Eye (tissue), 1 donor: ENCODE results near the gene GPS1.
A peak's percentile ranks its signal among the peaks of the same experiment; 100 is the strongest.

Experiments
- DNase-seq: peaks from one replicate; pipeline ENCODE4 v3.0.0-alpha.2; 2015

GPS1 gene

DNA sequence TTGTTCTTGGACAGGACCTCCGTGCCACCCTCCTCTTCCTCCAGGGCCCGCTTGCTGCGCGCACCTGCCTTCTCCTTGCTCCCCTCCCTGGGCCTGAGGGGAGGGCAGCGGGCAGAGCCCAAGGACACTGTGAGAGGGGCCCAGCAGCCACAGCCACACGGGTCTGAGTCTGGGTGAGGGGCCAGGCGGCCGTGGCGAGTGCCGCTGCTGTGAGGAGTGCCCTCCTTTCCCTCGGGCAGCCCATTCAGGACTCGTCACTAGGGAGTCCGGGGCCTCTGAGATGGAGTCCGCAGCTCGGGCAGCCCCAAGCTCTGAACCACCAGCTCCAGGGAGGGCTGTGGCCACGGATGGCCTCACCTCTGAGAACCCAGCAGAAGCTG, 8.3 kb downstream of the GPS1 start:
- no peak for DNase-seq

DNA sequence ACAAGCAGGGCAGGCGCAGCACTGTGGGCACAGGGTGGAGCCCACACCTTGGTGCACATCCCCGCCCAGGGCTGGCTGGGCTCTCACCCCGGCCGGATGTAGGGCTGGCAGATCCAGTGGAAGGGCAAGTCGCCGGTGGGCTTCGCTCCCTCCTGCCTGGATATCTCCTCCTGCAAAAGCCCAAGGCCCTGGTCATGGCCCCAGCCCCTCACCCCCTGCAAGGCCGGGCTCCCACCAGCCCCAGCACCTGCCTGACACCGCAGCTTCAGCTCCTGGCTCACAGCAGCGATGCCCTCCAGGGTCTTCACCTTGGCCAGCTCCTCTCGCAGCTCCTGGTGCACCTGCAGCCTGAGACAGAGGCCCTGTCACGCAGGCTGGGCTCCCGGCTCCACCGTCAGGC, 8.9 kb downstream of the GPS1 start:
- DNase-seq: no peak

DNA sequence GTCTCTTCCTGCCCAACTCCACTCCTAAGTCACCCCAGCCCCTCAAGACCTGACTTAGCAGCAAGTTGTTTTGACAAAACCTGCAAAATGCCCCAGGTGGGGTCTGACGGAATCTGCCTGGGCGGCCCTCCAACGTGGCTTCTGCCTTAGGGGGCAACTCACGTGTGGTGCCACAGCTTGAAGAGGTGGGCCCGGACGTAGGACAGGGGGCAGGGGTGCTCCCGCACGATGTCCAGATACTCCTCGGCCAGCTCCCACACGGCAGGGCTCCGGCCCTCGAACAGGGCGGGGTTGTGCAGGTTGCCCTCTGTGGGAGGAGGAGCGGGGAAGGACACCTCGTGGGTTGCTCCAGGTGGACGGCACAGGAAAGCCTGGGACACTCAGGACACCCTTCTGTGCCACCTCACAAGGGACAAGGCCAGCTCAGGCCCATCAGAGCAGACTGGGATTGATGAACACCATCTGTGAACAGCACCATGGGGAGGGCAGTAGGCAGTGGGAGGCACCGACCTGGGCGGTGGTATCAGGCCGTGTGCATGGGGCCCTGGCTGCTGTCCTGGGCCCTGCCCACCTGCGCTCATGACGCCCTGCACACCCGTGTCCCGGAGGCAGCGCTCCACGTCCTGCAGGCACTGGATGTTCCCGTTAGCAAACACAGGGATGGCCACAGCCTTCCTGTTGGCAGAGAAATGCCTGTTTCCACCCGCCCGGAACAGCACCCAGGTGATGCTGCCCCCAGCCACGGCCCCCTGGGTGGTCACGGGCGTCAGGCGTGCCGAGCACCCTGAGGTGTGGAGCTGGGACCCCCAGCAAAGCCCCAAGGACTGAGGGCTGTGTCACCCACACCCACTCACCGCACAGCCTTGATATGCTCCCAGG, 9.6 kb downstream of the GPS1 start:
- DNase-seq: no peak

DNA sequence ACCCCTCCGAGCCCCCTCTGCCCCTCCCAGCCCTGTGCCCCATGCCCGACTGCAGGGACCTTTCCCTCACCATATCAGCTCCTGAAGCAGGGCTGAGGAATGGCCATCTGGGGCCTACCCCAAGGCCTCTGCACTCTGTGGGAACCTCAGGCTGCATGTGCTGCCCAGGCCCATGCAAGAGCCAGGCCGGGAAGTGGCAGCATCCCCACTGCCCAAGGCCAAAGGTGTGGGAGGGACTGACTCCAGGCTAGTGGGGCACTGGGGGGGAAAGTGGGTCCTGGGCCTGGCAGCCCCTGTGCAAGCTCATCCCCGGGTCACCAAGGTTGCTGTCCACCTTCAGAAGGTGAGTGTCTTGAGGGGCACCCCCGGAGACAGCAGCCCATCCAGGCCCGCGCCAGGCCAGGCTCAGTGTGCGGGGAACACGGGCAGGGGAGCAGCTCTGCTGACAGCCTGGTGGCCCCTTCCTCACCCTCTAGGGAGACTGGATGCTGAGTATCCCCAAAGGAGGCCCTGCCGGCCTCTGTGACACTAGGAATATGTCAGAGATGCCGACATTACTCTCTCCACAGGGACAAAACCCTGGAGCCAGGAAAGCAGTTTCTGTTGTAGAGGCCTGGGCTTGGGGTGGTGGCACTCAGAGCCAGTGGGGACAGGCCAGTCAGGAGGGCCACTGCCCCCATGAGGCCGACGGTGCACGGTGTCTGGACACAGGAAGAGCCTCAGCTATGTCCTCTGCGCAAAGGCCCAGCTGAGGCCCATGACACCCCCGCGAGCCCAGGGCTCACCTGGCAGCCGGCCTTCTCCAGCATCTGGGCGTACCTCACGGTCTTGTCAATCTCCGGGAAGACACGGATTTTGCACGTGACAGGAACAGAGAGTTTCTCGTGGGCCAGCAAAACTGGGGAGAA, 10.6 kb downstream of the GPS1 start:
- DNase-seq: no peak

DNA sequence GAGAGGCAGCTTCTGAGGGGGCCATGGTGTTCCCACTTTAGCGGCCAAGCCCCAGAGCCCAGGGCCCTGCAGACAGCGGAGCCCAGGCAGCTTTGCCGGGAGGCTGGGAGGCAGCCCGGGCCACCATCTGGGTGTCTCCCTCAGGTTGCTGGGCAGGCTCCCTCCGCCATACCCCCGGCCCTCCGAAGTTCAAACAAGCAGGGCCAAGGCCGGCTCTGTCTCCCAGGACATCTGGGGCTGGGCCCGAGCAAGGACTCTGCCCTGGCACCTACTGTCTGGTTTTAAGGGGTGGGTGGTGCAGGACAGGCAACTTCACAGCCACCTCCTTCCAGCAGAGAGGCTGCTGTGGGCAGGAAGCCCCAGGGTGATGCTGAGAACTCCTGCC, 11.3 kb downstream of the GPS1 start:
- no peak for DNase-seq

DNA sequence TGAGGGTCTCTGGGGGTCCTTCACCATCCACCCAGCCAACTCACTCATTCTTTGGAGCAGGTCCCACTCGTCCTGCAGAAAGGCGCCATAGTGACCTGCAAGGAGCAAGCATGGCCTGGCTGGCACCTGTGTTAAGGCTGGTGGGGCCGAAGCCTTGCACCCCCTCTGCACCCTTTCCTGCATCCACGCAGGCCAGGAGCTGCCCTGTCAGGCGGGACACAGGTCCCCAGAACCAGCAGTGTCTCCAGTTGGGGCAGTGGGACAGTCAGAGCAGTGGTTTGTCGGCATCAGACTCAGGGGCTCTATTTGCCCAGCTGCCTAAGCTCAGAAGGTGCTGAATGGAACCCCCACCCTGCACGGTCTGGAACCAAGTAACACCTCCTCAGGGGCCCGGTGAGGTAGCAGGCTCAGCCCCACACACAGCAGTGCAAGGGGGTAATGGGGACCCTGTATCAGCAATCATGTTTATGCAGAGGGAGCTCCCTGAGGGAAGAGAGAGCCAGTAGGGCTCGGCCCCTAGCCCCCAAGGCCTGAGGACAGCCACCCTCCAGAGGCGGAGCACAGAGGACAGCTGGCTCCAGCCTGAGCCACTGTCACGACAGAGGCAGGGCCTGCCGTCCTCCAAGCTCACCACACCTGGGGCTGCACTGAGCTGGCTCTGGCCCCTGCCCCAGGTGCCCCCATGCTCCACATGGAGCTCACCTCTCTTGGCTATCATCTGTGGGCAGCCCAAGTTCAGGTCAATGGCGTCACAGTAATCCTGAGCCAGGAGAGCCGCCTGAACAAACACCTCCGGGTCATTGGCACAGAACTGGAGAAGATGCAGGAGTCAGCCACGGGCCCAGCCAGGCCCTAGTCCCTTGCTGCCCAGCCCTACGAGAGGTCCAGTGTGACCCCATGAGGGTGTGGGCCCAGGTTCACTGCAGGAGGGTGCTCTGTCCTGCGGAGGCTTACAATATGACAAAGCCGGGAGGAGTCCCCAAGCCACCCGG, 12.0 kb downstream of the GPS1 start:
- no peak for DNase-seq

DNA sequence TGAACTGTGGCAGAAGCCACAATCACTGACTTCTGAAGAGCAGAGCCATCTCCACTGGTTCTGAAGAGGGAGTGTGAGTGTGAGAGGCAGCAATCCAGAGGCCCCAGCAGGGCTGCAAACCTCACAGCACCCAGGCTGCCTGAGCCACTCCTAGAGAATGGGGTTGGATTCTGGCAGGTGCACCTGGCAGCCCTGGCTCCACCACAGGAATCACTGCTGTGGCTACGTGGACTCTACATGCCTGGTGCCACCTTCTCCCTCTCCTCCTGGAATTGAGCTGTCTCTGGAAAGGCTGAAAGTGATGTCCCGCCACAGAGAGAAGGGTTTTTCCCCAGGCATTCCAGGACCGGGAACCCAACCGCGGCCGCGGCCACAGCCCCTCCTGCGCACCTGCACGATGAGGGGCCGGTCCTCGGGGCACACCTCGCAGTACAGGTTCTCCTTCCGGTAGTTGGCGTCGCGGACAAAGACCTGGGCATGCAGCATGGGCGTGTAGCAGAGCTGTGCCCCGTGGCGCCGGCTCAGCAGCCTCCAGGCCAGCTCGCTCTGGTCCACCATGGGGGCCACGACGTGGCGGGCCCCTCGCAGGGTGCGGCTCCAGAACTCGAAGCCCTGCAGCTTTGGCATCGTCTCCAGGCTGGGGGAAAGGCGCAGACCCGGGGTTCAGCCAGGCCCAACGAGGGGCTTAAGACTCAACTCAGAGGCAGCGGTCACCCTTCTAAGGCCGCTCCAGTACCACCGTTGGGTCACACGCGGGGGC, 12.9 kb downstream of the GPS1 start:
- DNase-seq: no peak

DNA sequence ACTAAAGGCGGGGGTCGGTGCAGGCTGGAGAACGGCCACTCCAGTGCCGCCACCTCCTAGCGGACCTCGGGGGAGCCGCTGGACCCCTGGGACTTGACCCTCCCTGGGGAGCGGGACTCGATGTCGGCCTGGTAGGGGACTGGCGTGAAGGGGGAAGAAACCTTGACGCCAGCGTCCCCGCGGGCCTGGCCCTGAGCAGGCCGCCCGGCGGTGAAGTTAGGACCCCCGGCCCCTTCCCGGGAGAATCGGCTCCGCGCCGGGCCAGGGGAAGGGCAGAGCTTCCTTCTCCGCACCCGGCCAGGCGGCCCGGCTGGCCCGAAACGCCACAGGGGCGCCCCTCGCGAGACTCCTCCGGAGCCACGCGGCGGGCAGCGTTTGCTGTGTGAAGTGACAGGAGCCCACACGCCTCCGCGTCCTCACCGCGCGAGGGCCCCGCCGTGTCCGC, 13.5 kb downstream of the GPS1 start:
- DNase-seq: peak; percentile 20

DNA sequence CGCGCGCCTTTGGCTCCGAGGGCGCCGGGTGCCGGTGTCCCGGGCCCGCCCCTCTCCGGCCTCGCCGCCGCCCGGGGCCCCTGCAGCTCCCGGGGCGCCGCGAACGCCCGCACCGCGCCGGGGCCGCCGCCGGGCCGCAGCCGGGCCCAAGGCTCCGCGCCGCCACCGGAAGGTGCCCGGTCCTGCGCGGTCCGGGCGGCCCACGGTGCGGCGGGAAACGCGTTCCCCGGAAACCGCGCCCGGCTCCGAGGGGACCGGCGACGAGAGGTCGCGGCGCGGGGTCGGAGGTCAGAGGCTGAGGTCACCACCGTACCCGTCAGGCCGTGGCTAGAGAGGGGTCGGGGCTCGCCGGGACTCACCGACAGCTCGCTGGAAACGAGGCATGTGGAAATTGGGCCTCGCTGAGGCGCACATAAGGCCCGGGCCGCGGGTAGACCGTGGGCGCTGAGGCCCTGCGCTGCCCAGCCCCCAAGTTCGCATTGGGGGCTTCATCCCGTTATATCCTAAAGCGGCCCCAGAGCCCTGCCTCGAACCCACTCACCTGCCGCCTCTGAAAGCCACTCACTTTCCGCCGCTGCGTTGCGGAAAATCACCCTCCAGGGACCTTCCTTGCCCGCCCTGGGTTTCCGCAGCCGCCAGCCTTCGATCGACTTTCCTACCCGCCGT, 14.1 kb downstream of the GPS1 start, which contains the start of gene DUS1L:
Gene DUS1L, minus strand, starts transcription at position 167 of the 666 bp plus-strand sequence. CDS start 745 bp downstream, outside the sequence.
- DNase-seq: peak; percentile 74

DNA sequence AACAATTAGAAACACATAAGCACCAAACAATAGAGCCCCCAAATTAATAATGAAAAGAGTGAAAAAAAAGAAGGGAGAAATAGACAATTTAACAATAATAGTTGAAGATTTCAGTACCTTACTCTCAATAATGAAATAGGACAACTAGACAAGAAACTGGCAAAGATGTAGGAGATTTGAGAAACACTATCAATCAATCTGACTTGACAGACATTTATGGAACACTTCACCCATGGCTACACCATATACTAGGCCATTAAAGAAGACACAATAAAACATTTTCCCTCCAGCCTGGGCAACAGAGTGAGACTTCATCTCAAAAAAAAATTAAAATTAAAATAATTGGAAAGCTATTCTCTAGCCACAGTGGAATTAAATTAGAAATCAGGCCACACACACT, 18.9 kb downstream of the GPS1 start:
- no peak for DNase-seq

DNA sequence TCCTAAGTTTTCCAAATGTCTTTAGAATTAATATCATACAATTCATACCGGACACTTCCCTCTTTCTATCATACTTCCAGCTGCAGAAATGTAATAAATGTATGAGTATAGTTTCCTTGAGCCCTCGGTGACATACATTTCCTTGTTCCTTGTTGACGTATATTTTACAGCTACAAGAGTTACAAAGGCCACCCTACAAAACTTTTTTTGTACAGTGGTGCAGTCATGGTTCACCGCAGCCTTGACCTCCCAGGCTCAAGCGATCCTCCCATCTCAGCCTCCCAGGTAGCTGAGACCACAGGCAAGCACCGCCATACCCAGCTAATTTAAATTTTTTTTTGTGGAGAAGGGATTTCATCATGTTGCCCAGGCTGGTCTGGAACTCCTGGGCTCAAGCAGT, 21.1 kb downstream of the GPS1 start:
- no peak for DNase-seq

DNA sequence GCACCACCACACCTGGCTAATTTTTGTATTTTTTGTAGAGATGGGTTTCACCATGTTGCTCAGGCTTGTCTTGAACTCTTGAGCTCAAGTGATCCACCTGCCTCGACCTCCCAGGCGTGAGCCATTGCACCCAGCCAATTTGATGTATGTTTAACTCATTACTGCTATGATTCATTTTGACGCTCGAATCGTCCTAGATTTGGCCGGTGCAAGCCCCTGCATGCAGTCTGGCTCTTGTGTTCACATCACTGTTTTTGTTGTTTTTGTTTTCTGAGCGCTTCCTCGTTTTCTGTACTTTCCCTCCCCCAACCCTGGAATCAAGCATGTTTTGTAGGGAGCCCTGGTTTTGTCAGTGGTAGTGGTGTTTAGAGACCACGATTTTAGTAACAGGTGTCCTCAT, 21.7 kb downstream of the GPS1 start:
- no peak for DNase-seq

DNA sequence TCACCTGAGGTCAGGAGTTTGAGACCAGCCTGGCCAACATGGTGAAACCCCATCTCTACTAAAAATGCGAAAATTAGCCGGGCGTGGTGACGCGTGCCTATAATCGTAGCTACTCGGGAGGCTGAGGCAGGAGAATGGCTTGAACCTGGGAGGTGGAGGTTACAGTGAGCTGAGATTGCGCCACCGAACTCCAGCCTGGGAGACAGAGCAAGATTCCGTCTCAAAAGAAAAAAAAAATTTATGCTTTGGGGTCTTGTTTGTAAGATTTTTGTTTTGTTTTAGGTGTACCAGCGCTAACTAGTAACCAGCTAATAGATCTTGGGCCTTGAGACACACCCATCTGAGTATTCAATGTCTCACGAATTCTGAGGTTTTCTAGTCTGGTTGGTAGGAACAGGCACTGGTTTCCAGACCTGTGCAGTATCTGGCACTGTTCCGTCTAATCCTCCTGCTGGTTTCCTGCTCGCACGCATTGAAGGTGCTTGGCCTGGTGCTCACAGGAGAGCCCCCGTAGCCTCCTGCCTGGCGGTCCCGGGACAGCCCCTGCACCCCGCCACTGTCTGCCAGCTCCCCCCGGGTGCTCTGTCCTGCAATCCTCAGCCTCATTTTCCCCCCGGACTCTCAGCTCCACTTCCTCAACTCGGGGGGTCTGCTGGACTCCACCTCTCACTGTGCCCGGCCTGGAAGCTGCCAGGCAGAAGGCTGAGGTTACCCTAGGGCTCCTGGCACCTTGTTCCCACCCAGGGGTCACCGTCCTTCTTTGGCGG, 24.5 kb downstream of the GPS1 start:
- no peak for DNase-seq

DNA sequence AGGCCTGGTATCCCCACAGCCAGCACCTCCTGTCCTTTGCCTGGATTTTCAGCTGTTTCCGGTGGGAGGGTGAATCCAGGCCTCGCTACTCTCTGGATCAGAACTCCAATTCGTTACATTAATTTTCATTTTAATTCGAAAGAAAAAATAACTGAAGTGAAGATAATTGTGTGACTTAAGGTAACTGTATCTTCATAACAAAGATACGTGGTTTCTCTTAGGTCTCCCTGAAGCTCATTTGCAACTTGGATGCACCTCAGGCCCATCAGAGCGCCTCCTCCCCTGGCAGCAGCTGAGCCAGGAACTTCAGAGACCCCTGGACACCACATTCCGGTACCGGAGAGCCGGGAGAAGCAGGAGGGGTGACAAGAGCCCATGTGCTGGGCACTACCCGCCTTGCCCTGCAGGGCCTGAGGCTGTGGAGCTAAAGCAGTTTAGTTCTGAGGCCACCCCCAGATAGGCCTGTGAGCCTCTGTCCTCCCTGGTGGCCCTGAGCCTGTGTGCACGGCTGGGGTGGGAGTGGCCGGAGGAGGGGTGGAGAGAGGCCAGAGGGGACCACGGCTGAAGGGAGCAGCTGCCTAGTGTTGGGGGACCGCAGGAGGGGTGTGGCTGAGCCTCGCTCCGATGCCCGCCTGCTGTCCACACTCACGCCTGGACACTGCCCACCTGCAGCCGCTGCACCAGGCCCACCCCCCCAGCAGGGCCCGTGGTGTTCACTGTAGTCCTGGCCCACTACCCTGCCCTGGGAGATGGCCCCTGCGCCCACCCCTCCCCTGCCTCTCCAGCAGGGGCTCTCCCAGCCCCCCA, 25.3 kb downstream of the GPS1 start:
- no peak for DNase-seq

DNA sequence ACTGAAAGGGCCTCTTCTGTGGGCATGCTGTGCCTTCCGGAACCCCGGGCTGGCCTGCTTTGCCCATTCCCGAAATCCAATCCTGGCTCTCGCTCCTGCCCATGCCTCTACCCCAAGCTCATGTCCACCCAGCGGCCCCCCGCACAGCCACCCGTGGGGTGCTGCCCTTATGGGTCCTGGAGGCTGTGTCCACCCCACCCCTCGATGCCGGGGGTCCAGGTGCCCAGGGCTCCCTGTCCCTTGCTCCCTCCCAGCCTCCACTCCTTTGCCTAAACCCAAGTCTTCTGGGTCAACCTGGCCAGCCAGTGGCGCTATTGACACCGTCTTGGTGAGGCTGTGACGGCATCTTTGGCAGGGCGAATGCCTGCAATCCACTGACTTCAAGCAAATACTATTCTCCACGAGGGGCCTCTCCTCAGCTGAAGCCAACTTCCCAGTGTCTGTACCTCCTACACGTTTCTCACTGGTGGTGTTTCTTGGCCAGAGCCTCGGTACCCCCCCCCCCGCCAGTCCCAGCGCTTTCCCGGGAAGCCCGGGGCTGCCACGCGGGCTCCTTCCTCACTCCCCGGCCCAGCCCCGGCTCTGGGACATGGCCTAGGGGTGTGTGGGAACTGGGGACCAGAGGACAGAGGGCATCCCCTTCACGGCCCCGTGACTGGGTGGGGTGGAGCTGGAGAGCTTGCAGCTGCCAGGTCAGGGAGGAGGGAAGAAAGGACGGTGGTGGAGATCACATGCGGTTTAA, 26.1 kb downstream of the GPS1 start:
- no peak for DNase-seq

DNA sequence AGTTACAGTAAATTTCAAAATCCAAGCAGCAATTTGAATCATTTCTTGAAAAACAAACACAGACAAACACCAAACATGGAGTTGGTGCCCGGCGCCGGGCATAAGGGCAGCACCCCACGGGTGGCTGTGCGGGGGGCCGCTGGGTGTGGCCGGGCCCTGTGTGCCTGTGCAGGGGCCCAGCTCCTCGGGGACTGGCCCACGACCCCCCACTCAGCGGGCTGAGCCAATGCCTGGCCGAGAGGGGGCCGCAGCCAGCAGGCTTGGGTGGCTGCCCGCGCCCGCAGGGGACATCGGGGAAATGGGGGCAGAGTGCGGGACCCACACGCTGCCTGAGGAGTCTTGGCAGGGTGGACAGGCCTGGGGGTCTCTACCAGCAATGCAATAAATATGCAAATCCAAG, 26.7 kb downstream of the GPS1 start:
- DNase-seq: no peak

DNA sequence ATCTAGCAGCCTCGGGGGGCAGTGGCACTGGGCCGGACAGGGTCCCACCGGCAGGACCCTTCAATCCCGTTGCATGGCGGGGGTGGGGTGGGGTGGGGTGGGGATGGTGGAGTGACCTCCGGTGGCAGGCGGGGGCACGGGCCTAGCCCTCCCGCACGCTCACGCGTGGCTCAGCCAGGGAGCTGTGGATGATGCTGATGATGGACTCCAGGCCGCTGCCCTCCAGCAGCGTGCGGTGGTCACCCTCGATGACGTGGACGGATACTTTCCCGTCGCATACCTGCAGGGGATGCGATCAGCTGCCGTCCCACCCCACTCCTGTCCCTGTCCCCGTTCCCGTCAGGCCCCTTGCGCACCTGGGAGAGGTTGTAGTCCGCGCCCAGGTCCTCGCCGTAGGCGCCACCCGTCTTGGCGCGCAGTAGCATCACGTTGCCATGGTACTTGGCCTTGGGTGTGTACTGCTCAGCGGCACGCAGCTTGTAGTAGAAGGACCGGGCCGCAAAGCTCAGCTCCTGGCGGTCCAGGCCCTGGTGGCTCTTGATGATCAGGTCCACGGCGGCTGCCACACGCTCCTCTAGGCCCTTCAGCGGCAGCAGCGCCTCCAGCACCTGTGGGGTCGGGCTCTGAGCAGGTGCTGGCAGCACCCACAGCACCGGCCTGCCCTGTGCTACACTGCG, 27.4 kb downstream of the GPS1 start:
- no peak for DNase-seq
